A673 (cell line): ENCODE data around the gene PGRMC1. TPM values are rescaled to one million over a fixed set of nuclear protein-coding genes. Genes with fewer than 3 reads are reported as not detected.
"Not testable (repeated sequence)": the region's sequence is repeated elsewhere in the genome, so short reads cannot be mapped to it uniquely, and the experiment has no call there.

Source experiments
- BruUV-seq: library from RNA; stranded (reverse); fragments of 400-500 nt; replicated peaks from 2 replicates; lab custom pipeline; 2021; lab: Mats Ljungman, UMichigan
- CTCF ChIA-PET: fragments of 300-600 bp; sonication (Branson Sonifier 250); formaldehyde crosslinking; loops from one replicate; lab custom pipeline; 2022; ENCODE audit warnings: antibody characterized with exemption; lab: Charles Lee
- POLR2A ChIA-PET: fragments of 300-600 bp; sonication (Branson Sonifier 250); formaldehyde crosslinking; loops from one replicate; lab custom pipeline; 2022; ENCODE audit warnings: antibody characterized with exemption; ENCODE audit not compliant: low non-redundant PET; lab: Charles Lee
- DNase-seq: peaks from one replicate; pipeline ENCODE4 v3.0.0-alpha.2; 2015; ENCODE audit warnings: low spot score
- H3K27ac ChIP-seq: fragments of 200-600 bp; sonication (generic); 2 replicates; pipeline ENCODE4 v1.5.1; 2016; ENCODE audit warnings: mixed run types, low read depth, mild to moderate bottlenecking, mixed read lengths, antibody characterized with exemption, low read length; ENCODE audit not compliant: poor library complexity, severe bottlenecking
- H3K27me3 ChIP-seq: fragments of 200-600 bp; sonication (generic); replicated peaks from 2 replicates; pipeline ENCODE4 v1.6.1; 2017; ENCODE audit warnings: mixed run types, low read depth, mild to moderate bottlenecking, mixed read lengths, antibody characterized with exemption, low read length; ENCODE audit not compliant: insufficient read depth, poor library complexity
- H3K36me3 ChIP-seq: fragments of 200-600 bp; sonication (generic); 2 replicates; pipeline ENCODE4 v1.6.1; 2016; ENCODE audit warnings: mixed run types, mild to moderate bottlenecking, mixed read lengths, antibody characterized with exemption, low read length; ENCODE audit not compliant: insufficient read depth, poor library complexity, severe bottlenecking
- H3K4me1 ChIP-seq: fragments of 200-600 bp; sonication (generic); 2 replicates; pipeline ENCODE4 v1.6.1; 2017; ENCODE audit warnings: mixed run types, mild to moderate bottlenecking, mixed read lengths, antibody characterized with exemption, low read length; ENCODE audit not compliant: insufficient read depth, poor library complexity, severe bottlenecking
- H3K4me3 ChIP-seq: fragments of 200-600 bp; sonication (generic); 2 replicates; pipeline ENCODE4 v1.5.1; 2016; ENCODE audit warnings: low read depth, mixed run types, mild to moderate bottlenecking, mixed read lengths, low read length; ENCODE audit not compliant: poor library complexity, severe bottlenecking
- H3K9me3 ChIP-seq: fragments of 200-600 bp; sonication (generic); 2 replicates; pipeline ENCODE4 v1.6.1; 2016; ENCODE audit warnings: mixed run types, low read depth, mild to moderate bottlenecking, mixed read lengths, antibody characterized with exemption, low read length; ENCODE audit not compliant: poor library complexity, severe bottlenecking
- CTCF ChIP-seq: fragments of 300-800, 200-600 bp; sonication (generic); conservative IDR thresholded peaks from 2 replicates; pipeline ENCODE4 v1.5.1; 2017; ENCODE audit warnings: low read depth, mild to moderate bottlenecking, antibody characterized with exemption, low read length, moderate library complexity, mixed read lengths
- EZH2 ChIP-seq: fragments of 200-600 bp; sonication (generic); IDR thresholded peaks from 2 replicates; pipeline ENCODE4 v1.6.1; 2017; ENCODE audit warnings: borderline replicate concordance, low read depth, mild to moderate bottlenecking, mixed read lengths, antibody characterized with exemption, low read length; ENCODE audit not compliant: poor library complexity, severe bottlenecking
- intact Hi-C: fragments of 100-400 bp; cut with micrococcal nuclease; formaldehyde crosslinking; loops from one replicate; pipeline ENCODE4 v1.10.0; 2022; ENCODE audit not compliant: unreplicated experiment
- total RNA-seq: library from RNA; stranded (reverse); gene quantifications from 2 replicates; pipeline ENCODE4 v1.2.3, GENCODE V29; 2021

Gene PGRMC1
- total RNA-seq, 1 experiment from 2014 or later = 133 TPM

GRCh38 chrX:119290476-119290875 lies 54.4 kb downstream of the PGRMC1 start:
- POLR2A ChIA-PET = no interaction called here
- CTCF ChIA-PET = interaction anchor here (0.6 kb wide), 1 partner anchor 58 kb away, joined by 4 read pairs; no protein-coding TSS in a partner anchor
- TF ChIP-seq EZH2 = no peak
- no peak for TF ChIP-seq CTCF
- no peaks in the 10 kb centered on the region for H3K36me3 ChIP-seq
- no peaks in the 10 kb centered on the region for H3K9me3 ChIP-seq
- BruUV-seq = no TSS peak
- DNase-seq = no peak
- no peak overlapping the region for H3K27ac ChIP-seq
- H3K27me3 ChIP-seq = no peaks in the 10 kb centered on the region
- H3K4me1 ChIP-seq = no peaks in the 10 kb centered on the region
- intact Hi-C loops = no loop called here
- no peak overlapping the region for H3K4me3 ChIP-seq

- H3K4me3 ChIP-seq, POLR2A ChIA-PET, intact Hi-C loops, H3K36me3 ChIP-seq, H3K9me3 ChIP-seq, DNase-seq, H3K27me3 ChIP-seq, H3K27ac ChIP-seq, H3K4me1 ChIP-seq, CTCF ChIA-PET, BruUV-seq: not testable (repeated sequence)
Observed at GRCh38 chrX:119291246-119291645, 55.2 kb downstream of the PGRMC1 start.

GRCh38 chrX:119292445-119292844 lies 56.4 kb downstream of the PGRMC1 start:
- ChIA-PET POLR2A (no interaction called here), CTCF (no interaction called here)
- no peak for DNase-seq
- H3K27me3 ChIP-seq = no peaks in the 10 kb centered on the region
- no peaks in the 10 kb centered on the region for H3K4me1 ChIP-seq
- no peak overlapping the region for H3K4me3 ChIP-seq
- intact Hi-C loops = no loop called here
- no peak overlapping the region for H3K27ac ChIP-seq
- no peaks in the 10 kb centered on the region for H3K9me3 ChIP-seq
- H3K36me3 ChIP-seq = no peaks in the 10 kb centered on the region
- no TSS peak for BruUV-seq
- no peak for TF ChIP-seq CTCF
- no peak for TF ChIP-seq EZH2

Other genes with a start within 250 kb of the PGRMC1 start
- gene CT47C1, start 163.3 kb upstream of the PGRMC1 start, total RNA-seq = not detected in 2 replicates
- gene KIAA1210, start 108.5 kb upstream of the PGRMC1 start, total RNA-seq = not detected in 2 replicates
- 0.34 and 0.50 TPM in 2 replicates for gene SLC25A43, start 163.1 kb downstream of the PGRMC1 start, total RNA-seq
- 360 and 368 TPM in 2 replicates for gene SLC25A5, start 232.2 kb downstream of the PGRMC1 start, total RNA-seq